CD14-positive monocyte (primary cell): Measurements from ENCODE around the gene GATAD2A. TPM values are rescaled to one million over a fixed set of nuclear protein-coding genes. Genes with fewer than 3 reads are reported as not detected.
"Not testable (repeated sequence)": the region's sequence is repeated elsewhere in the genome, so short reads cannot be mapped to it uniquely, and the experiment has no call there.

ENCODE experiments used
- DNase-seq, 3 donors: peaks; one replicate each; pipeline ENCODE4 v3.0.0-alpha.2; 2011 to 2022
- H2AFZ ChIP-seq: 2 replicates; pipeline ENCODE4 v1.6.0; 2012; ENCODE audit warnings: mild to moderate bottlenecking, low read depth, low read length, inconsistent platforms; ENCODE audit not compliant: insufficient read depth, poor library complexity, severe bottlenecking
- H3K27ac ChIP-seq, 2 donors: 1 replicate in 1 of 2; 2 replicates in 1 of 2; pipeline ENCODE4 v1.5.1; 2012 to 2013; ENCODE audit warnings: low read length in 2 of 2, control low read depth in 1 of 2, inconsistent platforms in 1 of 2, low read depth in 1 of 2, mild to moderate bottlenecking in 1 of 2
- H3K27me3 ChIP-seq, 2 donors: one replicate each; pipeline versions ENCODE4 v1.6.0 to v1.6.1; 2011 to 2013; ENCODE audit warnings: low read length in 2 of 2; ENCODE audit not compliant: control insufficient read depth in 2 of 2, insufficient read depth in 2 of 2
- H3K36me3 ChIP-seq, 2 donors: replicated peaks in 1 of 2; 1 replicate in 1 of 2; 2 replicates in 1 of 2; pipeline versions ENCODE4 v1.5.1 to v1.6.1; 2012 to 2013; ENCODE audit warnings: low read length in 2 of 2, control low read depth in 1 of 2, inconsistent platforms in 1 of 2, mild to moderate bottlenecking in 1 of 2; ENCODE audit not compliant: insufficient read depth in 2 of 2, control insufficient read depth in 1 of 2
- H3K4me1 ChIP-seq, 2 donors: 1 replicate in 1 of 2; 2 replicates in 1 of 2; pipeline versions ENCODE4 v1.5.1 to v1.6.1; 2012 to 2013; ENCODE audit warnings: low read length in 2 of 2, control low read depth in 1 of 2, inconsistent platforms in 1 of 2, mild to moderate bottlenecking in 1 of 2, moderate library complexity in 1 of 2; ENCODE audit not compliant: insufficient read depth in 2 of 2, control insufficient read depth in 1 of 2
- H3K4me2 ChIP-seq: replicated peaks from 2 replicates; pipeline ENCODE3; 2012; ENCODE audit warnings: low read length, moderate library complexity, mild to moderate bottlenecking; ENCODE audit not compliant: poor library complexity, severe bottlenecking; ENCODE audit errors: extremely low read depth
- H3K4me3 ChIP-seq, 3 experiments: fragments of 200-600 bp in 1 of 3; sonication (generic) in 1 of 3; replicated peaks in 1 of 3; 1 replicate in 2 of 3; 2 replicates in 1 of 3; pipeline ENCODE4 v1.5.1; 2011 to 2013; ENCODE audit warnings: low read length in 3 of 3, mild to moderate bottlenecking in 3 of 3, control low read depth in 2 of 3, low read depth in 2 of 3, inconsistent platforms in 1 of 3, moderate library complexity in 1 of 3
- H3K79me2 ChIP-seq: 2 replicates; pipeline ENCODE4 v1.6.0; 2012; ENCODE audit warnings: mild to moderate bottlenecking, control low read depth, inconsistent platforms, low read length, moderate library complexity; ENCODE audit not compliant: insufficient read depth
- H3K9ac ChIP-seq: 2 replicates; pipeline ENCODE4 v1.6.0; 2017; ENCODE audit warnings: low read length, mild to moderate bottlenecking; ENCODE audit not compliant: insufficient read depth, poor library complexity, severe bottlenecking
- H3K9me3 ChIP-seq, 2 donors: replicated peaks in 1 of 2; 1 replicate in 1 of 2; 2 replicates in 1 of 2; pipeline versions ENCODE4 v1.5.1 to v1.6.1; 2012 to 2013; ENCODE audit warnings: low read length in 2 of 2, control low read depth in 1 of 2; ENCODE audit not compliant: control insufficient read depth in 1 of 2, insufficient read depth in 1 of 2
- H4K20me1 ChIP-seq: 2 replicates; pipeline ENCODE4 v1.6.0; 2012; ENCODE audit warnings: mild to moderate bottlenecking, low read length, control low read depth, moderate library complexity; ENCODE audit not compliant: insufficient read depth
- H3K27ac Mint-ChIP-seq, 7 donors: one replicate each; pipeline ENCODE4 v1.8.0; 2020; ENCODE audit warnings: mild to moderate bottlenecking in 7 of 7, mixed read lengths in 7 of 7, moderate library complexity in 6 of 7, inconsistent platforms in 2 of 7
- H3K27me3 Mint-ChIP-seq, 3 donors: one replicate each; pipeline ENCODE4 v1.8.0; 2021 to 2022; ENCODE audit warnings: low read depth in 3 of 3, mild to moderate bottlenecking in 3 of 3, mixed read lengths in 3 of 3, moderate library complexity in 3 of 3, inconsistent platforms in 1 of 3
- H3K36me3 Mint-ChIP-seq, 2 donors: one replicate each; pipeline ENCODE4 v1.8.0; 2020; ENCODE audit warnings: mixed read lengths in 2 of 2, inconsistent platforms in 1 of 2, mild to moderate bottlenecking in 1 of 2
- H3K4me1 Mint-ChIP-seq: one replicate; pipeline ENCODE4 v1.8.0; 2020; ENCODE audit warnings: mild to moderate bottlenecking, mixed read lengths
- H3K4me3 Mint-ChIP-seq, 2 donors: one replicate each; pipeline ENCODE4 v1.8.0; 2020; ENCODE audit warnings: mild to moderate bottlenecking in 2 of 2, mixed read lengths in 2 of 2, moderate library complexity in 1 of 2
- H3K9me3 Mint-ChIP-seq, 7 donors: one replicate each; pipeline ENCODE4 v1.8.0; 2020 to 2022; ENCODE audit warnings: mixed read lengths in 7 of 7, mild to moderate bottlenecking in 6 of 7, moderate library complexity in 6 of 7, inconsistent platforms in 2 of 7
- CTCF ChIP-seq: fragments of 200-600 bp; IDR thresholded peaks from one replicate; pipeline ENCODE4 v1.8.0; 2022; ENCODE audit warnings: antibody characterized with exemption, mild to moderate bottlenecking
- WGBS: methylation state at CpG from one replicate; pipeline ENCODE4 v1.1.5; 2013; ENCODE audit warnings: missing lambda C conversion rate; ENCODE audit not compliant: insufficient coverage; 5-methylcytosine and 5-hydroxymethylcytosine counted together
- intact Hi-C, 2 donors: fragments of 100-400 bp; cut with micrococcal nuclease; formaldehyde crosslinking; loops; one replicate each; pipeline versions ENCODE4 v1.15.0 to v1.15.1; 2023
- polyA plus RNA-seq, 3 donors: library from polyadenylated mRNA; depleted of rRNA in 1 of 3; unstranded in 2 of 3; stranded (reverse) in 1 of 3; fragments of 300-500 nt in 2 of 3; fragments of >200 nt in 1 of 3; fragmentation: Illumina TruSeq in 2 of 3; gene quantifications; 1 replicate in 2 of 3; 2 replicates in 1 of 3; pipeline ENCODE4 v1.2.3, GENCODE V29; 2012 to 2021

Gene GATAD2A
- polyA plus RNA-seq, 3 donors = 8.0 to 35.9 (median 8.7) TPM

GRCh38 chr19:19372656-19373416 lies 32.6 kb upstream of the GATAD2A start:
- Histone ChIP-seq H3K4me2 (peak overlapping the region; percentile 63), H4K20me1 (no peaks in the 10 kb centered on the region), H3K27ac (peak overlapping the region; percentile 79 to 91), H3K79me2 (no peaks in the 10 kb centered on the region), H3K9ac (peak overlapping the region; percentile 15), H2AFZ (peak overlapping the region; percentile 61), H3K27me3 (no peaks in the 10 kb centered on the region), H3K4me3 (peak overlapping the region in 1 of 3 experiments; percentile 53), H3K9me3 (no peaks in the 10 kb centered on the region), H3K4me1 (peaks cover 60 to 62% of the 10 kb centered on the region in 2 donors), H3K36me3 (no peaks in the 10 kb centered on the region)
- intact Hi-C loops = loop anchor here in 1 of 2 donors (5.0 kb wide), 1 partner anchor 34 kb away; the partner anchor contains the start of gene GATAD2A
- Mint-ChIP-seq H3K4me1 (peaks cover 43% of the 10 kb centered on the region), H3K27me3 (peaks cover 0 to 3% (median 0%) of the 10 kb centered on the region in 3 donors), H3K27ac (peak overlapping the region; percentile 82 to 96 (median 94)), H3K4me3 (peak overlapping the region; percentile 41 to 59), H3K36me3 (no peaks in the 10 kb centered on the region), H3K9me3 (no peaks in the 10 kb centered on the region)
- no peak for TF ChIP-seq CTCF
- peak; percentile 87 to 92 (median 88) for DNase-seq
- WGBS = 20% methylated on average over 6 of the region's 8 CpGs

GRCh38 chr19:19379527-19379926 lies 25.9 kb upstream of the GATAD2A start:
- Mint-ChIP-seq H3K36me3 (no peaks in the 10 kb centered on the region), H3K4me1 (peaks cover 58% of the 10 kb centered on the region), H3K4me3 (no peak overlapping the region), H3K27ac (no peak overlapping the region), H3K27me3 (peaks cover 0 to 5% (median 2%) of the 10 kb centered on the region in 3 donors), H3K9me3 (peaks cover 0 to 2% (median 0%) of the 10 kb centered on the region in 7 donors)
- Histone ChIP-seq H3K4me2 (no peak overlapping the region), H3K9ac (no peak overlapping the region), H3K27ac (no peak overlapping the region), H2AFZ (no peak overlapping the region), H3K36me3 (no peaks in the 10 kb centered on the region), H4K20me1 (no peaks in the 10 kb centered on the region), H3K79me2 (peaks cover 4% of the 10 kb centered on the region), H3K4me3 (no peak overlapping the region), H3K4me1 (peaks cover 69 to 81% of the 10 kb centered on the region in 2 donors), H3K27me3 (no peaks in the 10 kb centered on the region), H3K9me3 (no peaks in the 10 kb centered on the region)
- WGBS = no CpG with 5 or more reads among the region's 2 CpGs
- no peak for DNase-seq
- no peak for TF ChIP-seq CTCF
- intact Hi-C loops = loop anchor here in 1 of 2 donors (5.0 kb wide), 1 partner anchor 33 kb away; no protein-coding TSS in a partner anchor

- intact Hi-C loops, H3K27me3 ChIP-seq, H3K4me2 ChIP-seq: not testable (repeated sequence)
Measured at GRCh38 chr19:19380316-19380715, 25.2 kb upstream of the GATAD2A start.

More at GRCh38 chr19:19380316-19380715, 25.2 kb upstream of the GATAD2A start:
- not testable (repeated sequence) for DNase-seq, H3K9me3 Mint-ChIP-seq, H2AFZ ChIP-seq, H3K4me3 Mint-ChIP-seq, H3K36me3 ChIP-seq, H3K36me3 Mint-ChIP-seq, H3K27ac ChIP-seq, H3K27me3 Mint-ChIP-seq, H3K27ac Mint-ChIP-seq, H3K79me2 ChIP-seq, H3K9ac ChIP-seq, H4K20me1 ChIP-seq, H3K4me3 ChIP-seq, H3K9me3 ChIP-seq
- 98% methylated on average over 10 of the region's 12 CpGs for WGBS
- H3K4me1 Mint-ChIP-seq = peaks cover 55% of the 10 kb centered on the region
- peaks cover 66 to 79% of the 10 kb centered on the region in 2 donors for H3K4me1 ChIP-seq
